DMS 273 (cell line): ENCODE measurements around the gene RYR3.

Experiments used
- DNase-seq: peaks from one replicate; lab custom pipeline; 2025; ENCODE audit not compliant: unreplicated experiment; lab: John Stamatoyannopoulos, UW

The RYR3 gene

GRCh38 chr15:33500432-33501195, 189.8 kb downstream of the RYR3 start:
- DNase-seq, result no peak

DNA sequence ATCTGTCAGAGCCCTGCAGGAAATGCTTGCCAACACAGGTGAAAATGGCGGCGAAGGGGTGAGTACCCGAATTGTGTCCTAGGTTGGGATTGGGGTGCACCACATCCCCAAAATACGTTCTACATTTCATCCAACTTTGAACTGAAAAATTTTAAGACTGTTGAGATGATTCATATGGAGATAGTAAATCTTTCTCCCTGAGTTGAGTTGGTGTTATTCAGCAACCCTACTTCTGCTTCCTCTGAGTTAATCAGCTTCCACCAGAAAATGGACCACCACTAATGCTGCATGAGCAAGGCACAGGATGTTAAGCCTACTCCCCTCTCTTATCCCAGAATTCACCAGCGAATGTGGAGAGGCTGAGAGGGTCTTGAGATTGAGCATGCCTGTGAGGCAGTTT, 192.9 kb downstream of the RYR3 start:
- DNase-seq, result no peak

GRCh38 chr15:33506781-33507296, 196.1 kb downstream of the RYR3 start:
- DNase-seq, result no peak

DNA sequence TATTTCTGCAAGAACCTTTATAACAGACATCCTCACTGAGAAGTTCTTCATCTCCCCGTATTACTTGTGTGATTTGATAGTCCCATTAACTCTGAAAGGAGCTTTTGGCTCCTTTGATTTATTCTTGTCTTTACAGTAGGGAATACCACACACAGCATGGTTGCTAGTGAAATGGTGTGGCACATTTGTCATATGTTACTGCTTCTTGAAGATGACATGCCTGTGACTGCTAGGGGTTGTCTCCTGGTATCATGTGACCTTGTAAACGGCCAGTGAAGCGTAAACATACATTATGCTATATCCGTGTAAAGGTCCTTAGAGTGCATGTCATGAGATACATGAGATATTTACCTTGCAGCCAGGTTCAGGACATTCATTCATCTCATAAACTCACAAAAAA, 197.9 kb downstream of the RYR3 start:
- DNase-seq, result no peak

DNA sequence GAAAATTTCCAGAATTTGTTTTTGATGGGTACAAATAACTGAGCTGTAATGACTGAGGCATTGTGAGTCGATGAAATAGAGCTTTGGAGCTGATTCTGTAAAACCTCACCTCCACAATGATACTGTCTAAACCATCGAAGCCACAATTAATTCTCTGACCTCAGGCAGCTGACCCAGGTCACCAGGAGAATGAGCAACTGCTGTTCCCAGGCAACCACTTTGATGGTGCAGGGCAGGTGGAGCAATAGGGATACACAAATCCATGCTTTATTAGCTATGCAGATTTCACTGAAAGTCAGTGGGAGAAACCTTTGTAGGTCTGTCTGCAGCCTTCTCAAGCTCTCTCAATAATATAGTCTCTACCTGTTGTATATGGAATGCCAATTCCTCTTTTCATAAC, 204.4 kb downstream of the RYR3 start:
- DNase-seq, result no peak

DNA sequence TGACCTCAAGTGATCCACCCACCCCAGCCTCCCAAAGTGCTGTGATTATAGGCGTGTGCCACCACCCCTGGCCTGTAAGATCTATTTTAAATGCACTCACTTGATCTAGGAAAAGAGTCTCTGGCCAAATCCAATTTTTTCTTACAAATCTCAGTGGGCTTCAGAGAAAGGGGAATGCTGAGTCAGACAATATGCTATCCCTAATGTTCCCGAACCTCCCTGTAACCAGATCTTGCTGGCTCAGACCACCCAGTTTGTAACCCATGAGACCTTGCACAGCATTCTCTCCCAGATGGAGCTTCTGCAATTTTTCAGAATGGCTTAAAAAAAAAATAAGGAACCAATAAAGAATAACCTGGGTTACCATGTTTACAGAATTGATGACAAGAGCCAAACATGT, 205.8 kb downstream of the RYR3 start:
- DNase-seq, result no peak

DNA sequence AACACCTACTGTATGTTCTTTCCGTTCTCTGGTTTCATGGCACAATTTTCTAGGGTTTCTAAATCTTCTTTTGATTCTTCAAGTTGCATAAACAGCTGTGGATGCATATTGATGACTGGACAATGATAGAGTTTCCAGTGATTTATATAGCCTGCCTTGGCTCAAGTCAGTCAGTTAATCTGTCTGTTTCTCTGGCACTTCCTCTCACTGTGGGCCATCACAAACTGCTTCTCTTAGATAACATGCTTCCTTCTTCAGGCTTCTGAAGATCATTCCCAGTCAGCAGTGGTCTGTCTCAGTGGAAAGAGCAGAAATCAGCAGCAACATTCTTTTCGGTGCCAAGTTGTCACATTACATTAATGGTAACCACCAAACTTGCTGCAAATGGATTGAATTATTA, 207.2 kb downstream of the RYR3 start:
- no peak for DNase-seq

DNA sequence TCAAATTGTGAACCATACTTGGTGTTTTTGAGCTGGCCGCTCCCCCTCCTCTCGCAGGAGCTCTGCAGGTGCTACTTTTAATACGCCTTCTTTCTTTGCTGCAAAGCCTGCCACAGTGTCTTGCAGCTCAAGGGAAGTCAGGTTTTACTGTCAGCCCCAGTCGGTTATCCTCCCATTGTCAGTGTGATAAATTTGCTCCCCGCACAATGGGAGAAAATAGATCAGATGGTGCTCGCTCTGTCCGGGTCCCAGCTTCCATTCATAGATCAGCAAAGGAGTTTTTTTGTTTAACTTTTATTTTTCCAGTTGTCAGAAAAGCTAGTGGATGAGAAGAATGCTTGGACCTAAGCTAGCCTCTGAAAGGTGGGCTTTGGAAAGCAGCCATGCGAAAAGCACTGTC, 207.7 kb downstream of the RYR3 start:
- DNase-seq, result no peak

- DNase-seq, result no peak
These were observed 213.5 kb downstream of the RYR3 start for GRCh38 chr15:33524274-33524673.

DNA sequence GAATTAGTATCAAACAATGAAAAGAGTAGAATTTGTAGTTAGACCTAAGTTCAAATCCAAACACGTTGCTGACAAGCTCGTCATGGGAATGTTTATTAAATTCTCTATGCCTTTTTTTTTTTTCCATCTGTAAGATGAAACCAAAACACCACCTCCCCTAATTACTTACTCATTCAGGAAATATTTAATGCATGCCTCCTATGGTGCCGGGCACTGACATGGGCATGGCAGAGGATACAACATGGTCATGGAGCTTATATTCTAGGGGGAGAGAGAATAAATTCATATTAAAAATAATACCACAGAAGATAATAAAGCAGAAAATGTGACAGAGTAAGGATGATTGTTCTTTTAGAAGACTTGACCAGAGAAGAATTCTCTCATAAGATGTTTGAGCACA, 215.8 kb downstream of the RYR3 start:
- DNase-seq, result no peak

DNA sequence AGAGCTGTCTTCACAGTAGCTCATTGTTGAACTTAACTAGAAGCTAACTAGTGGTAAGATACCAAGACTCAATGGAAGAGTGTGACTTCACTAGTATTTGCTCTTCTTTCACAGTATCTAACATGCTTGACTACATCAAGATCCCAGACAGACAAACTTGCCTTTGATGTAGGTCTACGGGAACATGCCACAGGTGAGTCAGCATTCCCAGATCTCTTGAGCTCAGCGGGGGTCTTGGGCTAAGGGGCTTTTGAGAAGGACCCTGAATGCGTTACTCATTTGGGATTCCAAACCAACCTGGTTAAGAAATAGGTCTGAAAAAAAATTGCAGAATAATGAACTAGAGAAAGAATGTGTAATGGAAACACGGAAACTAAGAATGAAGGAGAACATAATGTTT, 222.4 kb downstream of the RYR3 start:
- no peak for DNase-seq

DNA sequence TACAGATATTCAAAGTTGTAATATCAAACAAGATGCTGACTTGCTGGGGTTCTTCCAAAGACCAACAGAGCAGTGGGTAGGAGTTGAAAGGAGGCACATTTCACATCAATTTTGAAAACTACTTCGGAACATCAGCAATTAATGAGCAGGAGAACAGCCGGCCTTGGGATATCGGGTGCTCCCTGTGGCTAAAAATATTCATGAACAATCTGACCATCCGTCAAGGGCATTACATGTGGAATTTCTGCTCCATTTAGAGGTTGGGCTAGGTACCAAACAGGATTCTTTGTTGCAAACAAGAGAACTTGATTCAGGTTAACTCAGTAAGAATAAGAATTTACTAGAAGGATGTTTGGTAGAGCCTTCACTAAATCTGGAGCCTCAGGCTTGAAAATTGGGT, 223.9 kb downstream of the RYR3 start:
- no peak for DNase-seq

DNA sequence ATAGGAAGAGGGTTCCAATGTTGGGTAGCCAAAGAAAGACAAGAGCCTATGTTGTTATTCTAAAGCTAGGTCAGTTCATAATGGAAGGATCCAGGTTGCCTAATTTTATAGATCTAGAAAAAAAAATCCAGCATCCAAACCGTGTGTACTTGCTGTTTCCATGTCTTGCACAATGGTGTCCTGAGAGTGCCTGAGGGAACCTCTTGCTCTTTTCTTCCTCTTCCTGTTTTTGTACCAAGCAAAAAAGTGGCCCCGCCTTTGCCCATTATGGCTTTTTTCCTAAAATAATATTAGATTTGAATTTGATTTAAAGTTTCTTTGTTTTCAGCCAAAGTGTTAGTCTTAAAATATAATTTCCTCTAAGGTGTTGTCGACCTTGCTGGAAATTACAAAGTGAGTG, 224.4 kb downstream of the RYR3 start:
- no peak for DNase-seq

- DNase-seq, result no peak
These were observed 229.2 kb downstream of the RYR3 start for GRCh38 chr15:33539825-33540573.

DNA sequence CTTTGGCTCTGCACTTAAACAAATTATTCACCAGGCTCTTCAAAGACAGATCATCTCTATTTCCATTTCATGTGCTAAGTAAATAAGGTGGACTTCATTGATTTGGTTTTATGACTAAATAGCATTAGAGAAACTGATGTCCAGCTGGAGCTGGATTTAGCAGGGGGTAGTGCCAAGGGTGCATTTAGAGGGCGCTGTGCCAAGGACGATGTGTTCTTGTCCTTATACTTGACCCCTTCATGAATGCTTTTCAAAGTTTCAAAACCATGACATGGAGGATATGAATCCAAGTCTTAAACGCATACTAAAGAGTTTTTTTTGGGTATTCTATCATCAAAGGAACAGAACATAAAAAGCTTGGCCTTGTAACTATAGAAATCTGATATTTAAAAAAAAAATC, 233.2 kb downstream of the RYR3 start:
- no peak for DNase-seq

DNA sequence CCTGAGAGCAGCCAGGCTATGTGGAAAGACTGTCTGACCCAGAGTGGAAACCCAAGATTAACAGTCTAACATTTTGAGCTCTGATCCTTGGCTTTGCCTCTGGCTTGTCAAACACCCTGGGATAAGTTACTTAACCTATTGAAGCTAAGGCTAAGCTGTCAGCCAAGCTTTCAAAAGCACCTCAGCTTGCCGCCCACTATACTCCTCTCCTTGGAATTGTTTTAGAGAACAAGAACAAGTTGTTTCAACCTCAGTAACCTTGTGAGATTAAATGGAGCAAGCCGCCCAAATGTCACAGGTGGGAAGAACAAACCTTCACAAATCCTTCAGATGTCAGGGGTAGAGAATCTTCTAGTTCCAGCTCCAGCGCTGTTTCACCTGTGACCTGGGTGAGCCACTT, 235.1 kb downstream of the RYR3 start:
- no peak for DNase-seq

- no peak for DNase-seq
These were observed 237.1 kb downstream of the RYR3 start for GRCh38 chr15:33547876-33548275.

DNA sequence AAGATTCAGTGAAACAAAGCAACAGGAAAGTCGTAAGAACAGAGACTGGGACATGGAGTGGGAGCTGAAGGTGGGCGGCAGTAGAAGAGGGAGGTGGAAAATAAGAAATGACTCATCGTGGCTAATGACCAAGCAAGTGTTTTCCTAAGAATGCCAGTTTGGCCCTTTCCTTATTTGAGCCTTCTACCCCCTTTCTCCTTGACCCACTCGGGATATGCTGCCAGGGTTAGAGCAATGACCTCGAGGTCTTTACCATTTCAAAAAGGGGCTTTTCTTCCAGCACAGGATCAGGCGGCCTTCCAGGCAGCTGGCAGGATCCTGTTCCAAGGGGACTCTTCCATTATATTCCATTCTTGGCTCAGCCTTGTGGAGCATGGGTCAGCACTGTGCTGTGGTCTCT, 241.1 kb downstream of the RYR3 start:
- DNase-seq, result no peak

DNA sequence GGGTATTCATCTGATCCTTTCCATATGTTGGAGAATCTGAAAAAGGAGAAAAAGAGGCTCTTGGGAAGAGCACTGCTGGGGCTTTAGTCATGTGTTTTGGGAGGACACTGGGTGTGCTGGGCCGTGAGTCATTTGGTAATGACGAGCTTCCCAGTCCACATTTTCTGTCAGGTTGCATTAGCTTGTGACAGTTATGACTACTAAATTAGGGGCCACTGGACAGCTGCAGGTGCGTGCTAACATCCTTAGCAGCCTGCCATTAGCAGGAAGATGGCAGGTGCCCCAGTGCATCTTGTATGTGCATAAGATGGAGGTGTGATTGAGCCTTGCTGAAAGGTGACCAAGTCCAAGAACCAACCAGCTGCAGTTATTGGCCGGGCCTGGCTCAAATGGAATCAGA, 242.4 kb downstream of the RYR3 start:
- DNase-seq, result no peak

GRCh38 chr15:33559207-33559890, 248.6 kb downstream of the RYR3 start:
- DNase-seq, result no peak

GRCh38 chr15:33561407-33561806, 250.6 kb downstream of the RYR3 start:
- no peak for DNase-seq

GRCh38 chr15:33561967-33562366, 251.2 kb downstream of the RYR3 start:
- DNase-seq, result no peak
